Mammary epithelial cell (primary cell): ENCODE measurements around the gene KRT72.

Source experiments
- EZH2 ChIP-seq: IDR thresholded peaks from 2 replicates; pipeline ENCODE4 v1.6.1; 2012; ENCODE audit warnings: low read length, inconsistent platforms, borderline replicate concordance
- TF ChIP-seq, protein P1 (sequence below), 2 donors: IDR thresholded peaks in 1 of 2; conservative IDR thresholded peaks in 1 of 2; 2 replicates each; pipeline ENCODE4 v1.5.1; 2011 to 2012; ENCODE audit warnings: inconsistent platforms in 2 of 2, low read length in 2 of 2, mild to moderate bottlenecking in 2 of 2, control low read depth in 1 of 2, low read depth in 1 of 2; ENCODE audit not compliant: insufficient read depth in 1 of 2; ENCODE audit errors: extremely low read depth in 1 of 2

- TF ChIP-seq, protein P1, sequence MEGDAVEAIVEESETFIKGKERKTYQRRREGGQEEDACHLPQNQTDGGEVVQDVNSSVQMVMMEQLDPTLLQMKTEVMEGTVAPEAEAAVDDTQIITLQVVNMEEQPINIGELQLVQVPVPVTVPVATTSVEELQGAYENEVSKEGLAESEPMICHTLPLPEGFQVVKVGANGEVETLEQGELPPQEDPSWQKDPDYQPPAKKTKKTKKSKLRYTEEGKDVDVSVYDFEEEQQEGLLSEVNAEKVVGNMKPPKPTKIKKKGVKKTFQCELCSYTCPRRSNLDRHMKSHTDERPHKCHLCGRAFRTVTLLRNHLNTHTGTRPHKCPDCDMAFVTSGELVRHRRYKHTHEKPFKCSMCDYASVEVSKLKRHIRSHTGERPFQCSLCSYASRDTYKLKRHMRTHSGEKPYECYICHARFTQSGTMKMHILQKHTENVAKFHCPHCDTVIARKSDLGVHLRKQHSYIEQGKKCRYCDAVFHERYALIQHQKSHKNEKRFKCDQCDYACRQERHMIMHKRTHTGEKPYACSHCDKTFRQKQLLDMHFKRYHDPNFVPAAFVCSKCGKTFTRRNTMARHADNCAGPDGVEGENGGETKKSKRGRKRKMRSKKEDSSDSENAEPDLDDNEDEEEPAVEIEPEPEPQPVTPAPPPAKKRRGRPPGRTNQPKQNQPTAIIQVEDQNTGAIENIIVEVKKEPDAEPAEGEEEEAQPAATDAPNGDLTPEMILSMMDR (conservative IDR thresholded peaks at IDR 0.05 in 1 of 2, IDR thresholded peaks at IDR 0.05 in 1 of 2; ENCODE audit: extremely low read depth in 1 of 2, insufficient read depth in 1 of 2, low read depth in 1 of 2, low read length in 2 of 2): no peak
- no peak for TF ChIP-seq EZH2
Observed at GRCh38 chr12:52568111-52568510, 33.2 kb downstream of the KRT72 start.
